HG02798 (cell line): ENCODE measurements around the gene SLC7A14.
A peak's percentile ranks its signal among the peaks of the same experiment; 100 is the strongest.

ENCODE experiments used
- ATAC-seq: cut with Tn5 transposase; IDR thresholded peaks from one replicate; pipeline ENCODE4 v1.9.1; 2021; ENCODE audit warnings: mild to moderate bottlenecking; ENCODE audit not compliant: unreplicated experiment, poor library complexity

SLC7A14 gene

DNA sequence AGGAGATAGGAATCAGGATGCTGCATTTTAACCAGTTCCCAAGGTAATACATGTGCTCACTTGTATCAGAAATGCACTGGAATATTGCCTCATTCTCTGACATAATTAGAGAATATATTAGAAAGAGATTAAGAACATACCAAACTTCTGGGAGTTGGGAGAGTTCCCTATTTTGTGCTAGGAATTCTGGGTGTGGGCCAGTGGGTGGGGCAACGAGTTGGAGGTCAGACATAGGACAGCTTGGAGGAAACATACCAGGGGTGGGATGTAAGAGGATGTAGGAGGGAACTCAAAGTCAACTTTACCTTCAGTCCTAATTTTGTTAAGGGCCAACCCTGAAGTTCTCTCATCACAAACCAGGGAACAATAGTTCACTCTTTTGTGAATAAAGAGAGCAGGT lies 83.6 kb downstream of the SLC7A14 start:
- no peak for ATAC-seq

DNA sequence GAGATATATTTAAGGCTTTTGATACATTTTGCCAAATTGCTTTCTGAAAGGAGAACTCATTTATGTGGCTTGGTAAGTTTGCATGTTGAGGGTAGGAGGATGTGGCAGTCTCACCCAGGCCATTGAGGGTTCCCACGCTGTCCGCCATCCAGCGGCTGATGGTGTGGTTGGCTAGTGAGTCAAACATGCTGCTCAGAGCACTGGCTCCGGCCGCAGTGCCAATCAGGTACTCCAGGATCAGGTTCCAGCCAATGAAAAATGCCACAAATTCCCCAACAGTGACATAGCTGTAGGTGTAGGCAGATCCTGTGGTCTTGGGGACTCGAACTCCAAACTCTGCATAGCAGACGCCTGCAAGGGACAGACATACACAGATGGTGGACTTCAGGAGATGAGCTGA lies 84.9 kb downstream of the SLC7A14 start:
- no peak for ATAC-seq

DNA sequence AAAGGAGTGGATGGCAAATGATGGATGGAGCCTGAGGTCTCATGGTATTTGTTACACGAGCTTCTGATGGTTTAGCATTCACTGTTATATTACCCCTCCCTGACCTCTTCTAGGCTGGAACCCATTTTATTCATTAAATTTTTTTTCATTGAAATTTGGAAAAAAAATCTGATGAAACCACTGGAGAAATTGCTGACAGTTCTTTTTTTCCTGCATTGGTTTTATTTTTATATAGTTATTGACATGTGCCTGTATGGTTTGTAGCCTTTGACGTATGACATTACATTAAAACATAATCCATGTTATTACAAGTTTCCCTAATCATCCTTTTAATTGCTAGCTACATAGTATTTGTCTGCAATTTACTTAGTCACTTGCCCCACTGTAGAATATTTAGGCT lies 85.4 kb downstream of the SLC7A14 start:
- ATAC-seq: no peak

DNA sequence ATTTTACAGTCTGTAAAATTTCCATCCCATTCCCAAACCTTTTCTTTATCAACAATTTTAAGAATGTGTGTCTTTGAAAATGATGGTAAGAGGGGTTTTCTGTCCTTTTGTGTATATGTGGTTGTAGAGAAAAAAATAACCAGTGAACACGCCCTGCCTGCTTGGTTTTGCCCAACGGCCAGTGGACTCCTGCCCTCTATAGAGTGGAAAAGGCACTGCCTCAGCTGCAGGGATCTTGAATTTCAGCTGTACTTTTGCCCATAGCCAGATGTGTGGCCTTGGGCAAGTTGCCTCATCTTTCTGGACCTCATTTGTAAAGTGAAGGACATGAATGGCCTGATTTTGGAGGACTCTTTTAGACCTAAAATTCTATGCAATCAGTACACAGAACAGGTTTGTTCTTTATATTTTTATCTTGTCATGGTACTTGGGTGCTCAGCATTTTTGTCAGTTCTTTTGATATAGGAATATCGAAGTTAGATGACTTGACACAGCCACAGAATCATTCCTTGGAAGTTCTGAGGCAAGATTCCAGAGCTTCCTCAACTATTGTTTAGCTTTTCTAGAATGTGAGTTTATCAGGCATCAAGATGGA lies 86.2 kb downstream of the SLC7A14 start:
- peak; percentile 52 for ATAC-seq

DNA sequence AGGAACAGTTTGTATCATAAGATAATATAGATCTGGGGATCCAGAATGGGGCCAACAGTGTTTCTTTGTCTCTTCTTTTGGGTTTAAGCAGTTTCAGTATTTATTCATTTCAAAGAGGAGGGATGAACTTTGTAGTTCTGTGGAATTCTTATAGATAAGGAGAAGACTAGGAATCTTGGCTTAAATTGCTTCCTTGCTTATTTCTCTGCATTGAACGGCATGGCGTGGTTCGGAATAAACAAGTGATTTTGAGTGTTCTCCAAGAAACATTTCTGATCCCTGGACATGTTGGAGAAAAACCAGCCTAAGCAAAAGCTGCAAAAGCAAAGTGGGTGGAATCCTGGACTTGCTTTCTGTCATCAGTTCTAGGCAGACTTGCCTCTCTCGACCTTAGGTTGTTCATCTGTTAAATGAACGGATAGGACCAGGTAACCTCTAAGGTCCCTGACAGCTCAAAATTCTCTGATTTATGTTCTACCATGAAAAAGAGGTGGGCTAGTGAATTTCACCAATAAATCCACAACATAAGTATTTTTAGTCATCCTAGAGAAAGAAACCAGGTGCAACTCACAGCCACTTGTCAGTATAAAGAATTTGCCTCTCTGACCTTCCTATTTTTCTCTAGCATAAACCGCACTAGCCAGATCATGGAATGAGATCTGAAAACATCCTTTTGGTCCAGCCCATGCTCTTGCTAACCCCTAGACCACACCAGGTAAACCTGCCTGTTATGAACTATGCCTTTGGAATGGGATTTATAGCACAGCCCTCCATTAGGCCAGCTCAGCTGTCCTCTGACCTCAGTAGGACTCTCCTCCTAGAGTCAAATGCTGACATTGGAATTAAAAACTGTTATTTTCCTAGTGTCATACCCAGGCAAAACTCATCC lies 88.4 kb downstream of the SLC7A14 start:
- ATAC-seq: no peak

DNA sequence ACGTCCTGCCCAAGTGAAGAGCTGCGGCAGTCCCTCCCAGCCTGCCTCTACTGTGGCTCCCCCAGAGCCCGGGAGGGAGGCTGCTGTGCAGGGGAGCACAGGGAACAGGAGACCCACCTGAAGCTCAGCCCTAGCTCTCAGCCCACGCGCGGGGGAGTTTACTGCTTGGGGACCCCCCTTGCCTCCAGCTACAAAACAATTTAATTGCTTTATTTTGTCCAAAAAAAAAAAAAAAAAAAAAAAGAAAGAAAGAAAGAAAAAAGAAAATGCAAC lies 89.1 kb downstream of the SLC7A14 start:
- ATAC-seq: no peak

DNA sequence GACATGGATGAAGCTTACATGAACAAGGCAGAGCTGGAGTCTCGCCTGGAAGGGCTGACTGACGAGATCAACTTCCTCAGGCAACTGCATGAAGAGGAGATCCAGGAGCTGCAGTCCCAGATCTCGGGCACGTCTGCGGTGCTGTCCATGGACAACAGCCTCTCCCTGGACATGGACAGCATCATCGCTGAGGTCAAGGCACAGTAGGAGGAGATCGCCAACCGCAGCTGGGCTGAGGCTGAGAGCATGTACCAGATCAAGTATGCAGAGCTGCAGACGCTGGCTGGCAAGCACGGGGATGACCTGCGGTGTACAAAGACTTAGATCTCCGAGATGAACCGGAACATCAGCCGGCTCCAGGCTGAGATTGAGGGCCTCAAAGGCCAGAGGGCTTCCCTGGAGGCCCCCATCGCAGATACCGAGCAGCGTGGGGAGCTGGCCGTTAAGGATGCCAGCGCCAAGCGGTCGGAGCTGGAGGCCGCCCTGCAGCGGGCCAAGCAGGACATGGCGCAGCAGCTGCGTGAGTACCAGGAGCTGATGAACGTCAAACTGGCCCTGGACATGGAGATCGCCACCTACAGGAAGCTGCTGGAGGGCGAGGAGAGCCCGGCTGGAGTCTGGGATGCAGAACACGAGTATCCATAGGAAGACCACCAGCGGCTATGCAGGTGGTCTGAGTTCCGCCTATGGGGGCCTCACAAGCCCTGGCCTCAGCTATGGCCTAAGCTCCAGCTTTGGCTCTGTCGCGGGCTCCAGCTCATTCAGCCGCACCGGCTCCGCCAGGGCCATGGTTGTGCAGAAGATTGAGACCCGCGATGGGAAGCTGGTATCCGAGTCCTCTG lies 89.6 kb downstream of the SLC7A14 start:
- no peak for ATAC-seq

DNA sequence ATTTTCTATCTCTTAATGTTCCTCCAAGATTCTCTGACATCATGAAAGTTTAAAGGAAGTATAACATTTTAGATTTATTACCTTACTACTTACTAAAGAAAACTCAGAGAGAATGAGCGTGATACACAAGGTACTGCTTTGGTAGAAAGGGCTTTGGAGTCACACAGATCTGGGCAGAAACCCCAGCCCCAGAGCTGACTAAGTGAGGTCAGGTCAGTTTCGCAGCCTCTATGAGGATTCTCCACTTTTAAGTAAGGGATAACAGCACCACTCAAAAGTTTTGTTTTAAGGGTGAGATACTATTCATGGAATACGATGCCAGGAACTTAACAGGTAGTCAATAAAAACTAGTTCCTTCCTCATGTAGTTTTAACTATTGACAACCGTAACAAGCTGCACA lies 91.1 kb downstream of the SLC7A14 start:
- ATAC-seq: no peak

DNA sequence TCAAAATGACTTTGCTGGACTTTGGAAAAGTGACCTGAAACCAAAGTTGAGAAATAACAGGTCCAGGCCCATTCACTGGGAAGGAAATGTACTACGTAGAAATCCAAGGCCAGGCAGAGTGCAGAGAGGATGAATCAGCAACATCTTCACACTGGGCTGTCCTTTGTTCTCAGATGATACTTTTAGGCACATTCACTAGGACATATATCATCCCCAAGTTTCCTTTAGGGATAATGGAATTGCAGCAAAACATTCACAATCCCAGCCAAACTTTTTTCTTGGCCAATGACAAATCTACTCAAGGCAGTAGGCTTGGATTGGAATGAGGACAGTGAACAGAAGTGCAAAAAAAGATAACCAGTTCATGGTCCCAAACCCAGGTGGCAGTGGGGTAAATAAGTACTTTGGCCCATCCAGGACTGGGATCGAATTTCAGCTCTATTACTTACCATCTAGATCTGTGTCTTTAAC lies 92.1 kb downstream of the SLC7A14 start:
- no peak for ATAC-seq

DNA sequence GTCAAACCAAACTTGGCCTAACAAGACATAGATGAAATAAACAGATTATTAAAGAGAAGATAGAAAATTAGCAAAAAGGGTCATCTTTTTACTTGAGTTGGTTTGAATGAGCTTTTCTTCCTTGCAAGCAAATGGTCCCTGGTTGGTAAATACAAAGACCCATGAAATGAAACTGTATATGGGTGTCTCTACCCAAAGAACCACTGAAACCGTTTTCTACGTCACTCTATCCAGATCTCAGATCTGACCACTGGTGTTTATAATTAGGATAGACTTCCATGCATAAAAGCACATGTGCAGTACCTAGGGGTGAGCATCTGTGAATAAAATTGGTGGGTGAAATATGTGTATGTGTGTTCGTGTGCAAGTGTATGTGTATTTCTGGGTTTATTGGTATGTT lies 94.0 kb downstream of the SLC7A14 start:
- ATAC-seq: no peak

DNA sequence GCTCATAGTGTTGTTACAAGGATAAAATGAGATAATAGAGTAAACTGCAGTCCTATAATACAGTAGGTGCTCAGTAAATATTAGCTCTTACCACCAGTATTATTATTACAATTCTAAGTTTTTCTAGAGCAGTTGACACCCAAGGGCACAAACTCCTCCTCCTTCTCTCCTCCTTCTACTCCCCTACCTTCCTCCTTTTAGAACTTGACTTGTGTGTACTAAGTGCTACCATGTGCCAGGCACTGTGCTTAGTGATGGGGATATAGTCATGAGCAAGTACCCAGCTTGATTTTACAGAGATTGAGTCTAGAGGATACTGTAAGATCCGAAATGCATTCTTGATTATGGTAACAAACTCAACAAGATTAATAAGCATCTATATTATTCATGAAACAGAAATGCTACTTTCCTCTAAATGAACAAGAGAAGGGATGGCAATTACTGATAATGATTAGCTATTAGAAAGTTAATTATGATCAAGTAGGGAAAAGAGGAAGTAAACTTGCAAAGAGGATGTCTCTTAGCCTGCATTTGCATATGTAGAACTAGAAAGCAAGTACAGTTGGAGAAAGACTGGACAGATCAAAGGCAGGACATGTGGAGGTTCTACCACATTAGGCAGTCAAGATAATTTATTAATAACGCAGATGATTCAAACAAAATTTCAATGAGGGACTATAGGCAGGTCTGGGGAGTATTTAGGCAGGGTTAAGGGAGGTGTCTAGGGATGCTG lies 94.9 kb downstream of the SLC7A14 start:
- no peak for ATAC-seq

DNA sequence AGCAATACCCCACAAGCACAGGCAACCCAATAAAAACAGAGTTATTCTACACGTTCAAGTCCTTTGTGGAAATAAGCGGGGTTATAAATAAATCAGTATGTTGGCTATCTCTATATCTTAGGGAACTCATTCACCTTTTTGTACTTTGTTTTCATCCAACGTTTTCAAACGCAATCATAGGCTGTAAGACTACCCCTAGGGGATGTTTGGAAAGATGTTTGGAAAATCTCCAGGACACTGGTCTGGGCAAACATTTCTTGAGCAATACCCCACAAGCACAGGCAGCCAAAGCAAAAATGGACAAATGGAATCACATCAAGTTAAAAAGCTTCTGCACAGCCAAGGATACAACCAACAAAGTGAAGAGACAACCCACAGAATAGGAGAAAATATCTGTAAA lies 97.1 kb downstream of the SLC7A14 start:
- ATAC-seq: no peak

DNA sequence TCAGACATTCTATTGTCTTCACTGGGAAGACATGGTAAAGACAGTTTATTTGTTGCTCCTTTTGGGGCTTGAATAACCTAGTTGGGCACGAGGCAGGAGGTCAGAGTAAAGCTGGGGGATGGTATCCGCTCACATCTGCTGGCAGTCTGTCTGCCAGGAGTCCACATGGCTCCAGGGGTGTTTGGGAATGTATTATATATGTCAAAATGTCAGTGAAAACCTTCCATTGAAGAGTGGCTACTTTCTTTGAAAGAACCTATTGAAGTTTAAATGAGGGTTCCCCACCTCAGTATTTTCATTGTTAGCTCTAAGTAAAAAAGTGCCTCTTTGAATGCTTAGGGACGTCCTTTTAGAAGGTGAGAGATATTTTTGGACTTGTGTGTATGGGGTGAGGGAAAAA lies 98.8 kb downstream of the SLC7A14 start:
- ATAC-seq: no peak

DNA sequence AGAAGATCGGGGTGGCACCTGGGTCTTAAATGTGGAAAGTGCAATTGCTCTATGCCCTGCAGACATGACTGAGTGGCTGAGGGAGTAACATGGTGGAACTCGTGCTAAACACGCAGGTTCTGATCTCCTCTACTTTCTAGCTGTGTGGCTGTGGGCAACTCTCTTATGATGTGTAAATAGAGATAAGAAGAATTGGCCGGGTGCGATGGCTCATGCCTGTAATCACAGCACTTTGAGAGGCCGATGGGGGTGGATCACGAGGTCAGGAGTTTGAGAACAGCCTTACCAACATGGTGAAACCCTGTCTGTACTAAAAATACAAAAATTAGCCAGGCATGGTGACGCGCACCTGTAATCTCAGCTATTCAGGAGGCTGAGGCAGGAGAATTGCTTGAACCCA lies 99.5 kb downstream of the SLC7A14 start:
- ATAC-seq: no peak

DNA sequence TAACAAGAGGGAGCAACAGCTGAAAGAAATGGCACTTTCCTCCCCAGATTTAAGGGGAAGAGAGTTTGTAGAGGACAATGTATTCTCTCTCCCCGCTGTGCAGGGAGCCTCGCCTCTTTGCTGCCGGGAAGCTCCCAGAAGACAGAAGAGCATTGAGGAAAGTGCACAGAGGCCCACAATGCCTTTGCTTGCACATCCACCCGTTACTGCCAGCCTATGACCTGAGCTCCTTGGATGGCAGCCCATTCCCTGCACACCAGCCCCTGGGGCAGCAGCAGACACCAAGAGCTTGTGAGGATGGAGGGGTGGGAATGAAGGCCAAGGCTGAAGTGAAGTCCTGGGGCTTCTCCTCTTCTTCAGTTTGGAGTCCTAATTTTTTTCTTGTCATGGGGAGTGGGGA lies 100.2 kb downstream of the SLC7A14 start:
- ATAC-seq: no peak

DNA sequence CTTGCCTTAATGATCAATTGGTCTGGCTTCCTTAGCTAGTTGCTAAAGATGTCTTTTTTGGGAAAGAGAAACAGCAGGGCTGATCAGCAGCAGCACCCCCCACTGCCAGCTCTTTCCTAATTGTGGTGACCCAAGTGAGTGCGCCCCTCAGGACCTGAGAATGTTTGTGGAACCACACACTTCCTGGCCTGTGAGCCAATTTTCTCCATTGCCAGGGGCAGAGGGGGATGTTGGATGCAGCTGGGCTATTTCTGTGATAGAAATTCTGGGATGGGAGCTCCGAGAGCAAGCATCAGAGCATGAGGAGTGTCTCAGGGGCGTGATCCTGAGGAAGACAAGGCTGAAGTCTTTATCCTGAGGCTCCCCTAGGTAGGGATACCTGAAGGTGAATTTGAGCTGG lies 100.6 kb downstream of the SLC7A14 start:
- ATAC-seq: no peak

DNA sequence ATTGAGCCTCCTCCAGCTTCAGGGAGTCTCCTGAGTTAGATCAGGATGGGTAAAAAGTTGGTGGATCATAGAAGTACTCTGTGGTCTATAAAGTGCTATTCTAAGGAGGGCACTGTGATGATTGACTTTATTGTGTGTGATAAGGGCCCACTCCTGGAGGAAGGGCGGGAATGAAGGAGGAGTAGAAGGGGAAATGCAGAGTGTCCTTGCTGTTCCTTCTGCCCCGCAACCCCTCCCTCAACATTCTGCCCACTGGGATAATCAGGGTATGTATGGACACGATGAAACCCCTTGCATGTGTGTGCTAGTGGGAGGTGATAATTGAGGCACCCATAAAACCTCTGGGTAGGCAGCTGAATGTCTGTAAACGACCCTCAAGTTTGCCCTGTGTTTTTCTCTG lies 101.0 kb downstream of the SLC7A14 start:
- no peak for ATAC-seq

DNA sequence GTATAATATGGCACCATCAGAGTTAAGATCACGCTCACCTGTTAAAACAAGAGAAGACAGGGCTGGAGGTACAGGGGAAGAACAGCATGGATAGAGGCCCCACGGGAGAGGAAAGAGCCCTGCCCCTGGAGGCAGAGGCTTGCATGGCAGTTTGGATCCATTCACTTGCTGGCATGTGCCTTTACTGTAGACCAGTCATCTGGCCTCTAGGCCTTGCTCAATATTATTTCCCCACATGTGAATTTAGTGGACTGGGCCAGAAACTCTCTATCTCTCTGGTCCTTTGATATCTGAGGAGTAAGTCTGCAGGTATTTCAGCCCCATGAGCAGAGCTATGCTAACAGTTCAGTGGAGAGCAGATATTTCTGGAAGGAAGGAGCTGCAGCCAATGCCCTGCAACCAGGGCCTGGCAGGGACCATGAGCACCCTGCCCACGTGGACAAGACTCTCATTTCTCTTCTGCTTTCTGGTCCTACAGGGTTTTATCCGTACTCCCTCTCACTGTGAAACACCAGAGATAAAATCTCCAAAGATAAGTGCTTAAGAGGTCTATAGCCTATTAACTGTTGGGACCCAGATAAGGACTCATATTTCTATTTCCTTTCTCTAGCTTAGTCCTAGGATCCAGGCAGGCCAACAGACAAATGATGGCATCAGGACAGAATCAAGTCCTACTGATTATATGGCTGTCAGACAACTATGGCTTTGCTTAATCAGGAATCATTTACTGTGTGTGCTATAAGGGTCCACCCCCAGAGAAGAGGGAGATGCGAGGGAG lies 102.2 kb downstream of the SLC7A14 start:
- no peak for ATAC-seq

DNA sequence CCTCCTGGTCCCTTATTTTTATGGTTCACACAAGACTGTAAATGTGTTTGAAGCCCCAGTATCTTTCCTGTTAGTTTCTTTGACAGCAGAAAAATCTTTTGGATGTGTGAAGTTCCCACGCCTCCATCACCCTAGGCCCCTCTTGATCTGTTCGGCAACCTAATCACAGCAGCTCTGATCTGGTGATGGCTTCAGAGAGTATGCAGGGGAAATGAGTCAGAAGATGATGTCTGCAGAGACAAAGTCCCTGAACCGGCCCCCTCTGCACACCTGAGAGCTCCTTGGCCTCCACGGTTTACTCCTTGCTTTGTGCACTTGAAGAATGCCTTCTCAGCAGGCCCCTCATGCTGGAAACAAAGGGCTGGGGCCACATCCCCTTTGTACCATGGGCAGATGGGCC lies 103.7 kb downstream of the SLC7A14 start:
- no peak for ATAC-seq

DNA sequence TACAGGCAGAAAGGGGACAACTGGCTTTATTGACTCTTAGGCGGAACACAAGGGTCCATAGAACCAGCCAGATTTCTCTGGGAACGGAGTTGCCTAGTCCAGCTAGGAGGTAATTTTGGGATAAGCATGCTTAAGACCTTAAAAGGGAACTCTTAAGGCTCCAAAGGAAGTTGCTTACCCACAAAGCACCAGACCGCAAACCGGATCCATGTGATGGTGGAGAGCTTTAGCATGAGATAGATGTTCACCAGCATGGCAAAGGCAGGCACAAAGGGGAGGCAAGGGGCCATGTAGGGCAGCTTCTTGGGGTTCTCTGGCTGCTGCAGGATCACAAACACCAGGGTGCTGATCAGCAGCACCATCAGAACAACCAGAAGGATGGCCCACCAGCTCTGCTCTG lies 105.8 kb downstream of the SLC7A14 start:
- ATAC-seq: no peak
